SIG-M5 (cell line): ENCODE results near the gene MFSD2B.
"Not testable (repeated sequence)": the region's sequence is repeated elsewhere in the genome, so short reads cannot be mapped to it uniquely, and the experiment has no call there.

Experiments used
- DNase-seq: peaks from one replicate; lab custom pipeline; 2025; lab: John Stamatoyannopoulos, UW

MFSD2B gene

DNA sequence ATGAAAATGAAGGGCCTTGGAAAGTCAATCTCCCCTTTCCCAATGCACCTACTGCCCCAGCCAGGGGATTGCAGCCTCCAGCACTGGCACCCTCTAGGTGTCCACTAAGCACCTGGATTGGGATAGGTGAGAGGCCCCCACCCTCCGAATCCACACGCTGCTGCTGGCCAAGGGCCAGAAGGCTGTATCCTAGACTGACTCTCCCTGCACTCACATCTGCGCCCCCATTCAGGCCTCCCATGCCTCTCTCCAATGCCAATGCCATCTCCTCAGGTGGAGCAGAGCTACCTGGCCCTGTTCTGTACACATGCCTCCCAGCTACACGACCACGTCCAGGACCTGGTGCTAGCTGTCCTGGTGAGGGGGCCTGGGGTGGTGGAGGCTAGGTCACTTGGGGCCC lies 9.8 kb downstream of the MFSD2B start:
- no peak for DNase-seq

DNA sequence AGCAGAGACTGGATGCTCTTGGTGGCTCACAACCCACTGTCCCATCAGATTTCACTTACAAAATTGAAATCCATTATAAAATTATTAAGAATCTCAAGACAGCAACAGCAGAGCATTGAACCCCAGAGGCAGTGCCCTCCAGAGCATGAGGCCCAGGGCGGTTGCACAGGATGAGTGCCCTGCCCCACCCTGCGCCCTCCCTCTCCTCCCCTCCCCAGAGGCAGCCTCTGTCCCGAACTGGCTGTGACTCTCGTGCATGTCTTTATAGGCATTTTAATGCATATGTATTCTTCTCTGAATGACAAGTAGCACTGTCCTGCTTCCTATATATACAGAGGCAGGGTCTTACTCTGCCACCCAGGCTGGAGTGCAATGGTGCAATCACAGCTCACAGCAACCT lies 10.4 kb downstream of the MFSD2B start:
- DNase-seq: no peak

DNA sequence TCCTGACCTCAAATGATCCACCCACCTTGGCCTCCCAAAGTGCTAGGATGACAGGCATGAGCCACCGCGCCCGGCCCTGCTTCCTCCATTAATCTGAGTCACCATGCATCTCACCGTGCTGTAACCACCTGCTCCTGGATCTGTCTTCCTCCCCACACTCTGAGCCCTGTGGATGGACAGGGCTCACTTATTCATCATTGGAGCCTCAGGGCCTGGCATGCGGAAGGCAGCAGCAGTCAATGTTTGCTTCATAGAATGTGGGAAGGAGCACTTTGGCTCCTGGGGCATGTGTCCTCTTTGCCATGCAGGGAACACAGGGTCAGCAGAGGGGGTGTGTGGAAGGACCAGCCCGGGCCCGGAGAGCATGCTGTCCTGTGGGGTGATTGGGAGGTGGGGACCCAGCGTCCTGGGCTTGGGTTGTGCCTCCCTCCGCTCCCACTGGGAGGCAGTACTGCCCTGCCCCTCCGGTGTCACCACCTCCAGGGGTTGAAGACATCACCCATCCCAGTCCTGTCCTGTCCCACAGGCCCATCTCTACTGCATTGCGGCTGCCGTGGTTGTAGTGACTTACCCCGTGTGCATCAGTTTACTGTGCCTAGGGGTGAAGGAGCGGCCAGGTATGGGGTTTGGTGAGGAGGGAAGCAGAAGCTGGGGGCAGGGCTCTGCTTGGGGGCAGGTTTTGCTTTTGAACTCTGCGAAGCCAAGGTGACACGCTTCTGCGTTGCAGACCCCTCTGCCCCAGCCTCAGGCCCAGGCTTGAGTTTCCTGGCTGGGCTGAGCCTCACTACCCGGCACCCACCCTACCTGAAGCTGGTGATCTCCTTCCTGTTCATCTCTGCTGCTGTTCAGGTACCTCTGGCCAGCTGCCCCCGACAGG lies 11.5 kb downstream of the MFSD2B start:
- no peak for DNase-seq

DNA sequence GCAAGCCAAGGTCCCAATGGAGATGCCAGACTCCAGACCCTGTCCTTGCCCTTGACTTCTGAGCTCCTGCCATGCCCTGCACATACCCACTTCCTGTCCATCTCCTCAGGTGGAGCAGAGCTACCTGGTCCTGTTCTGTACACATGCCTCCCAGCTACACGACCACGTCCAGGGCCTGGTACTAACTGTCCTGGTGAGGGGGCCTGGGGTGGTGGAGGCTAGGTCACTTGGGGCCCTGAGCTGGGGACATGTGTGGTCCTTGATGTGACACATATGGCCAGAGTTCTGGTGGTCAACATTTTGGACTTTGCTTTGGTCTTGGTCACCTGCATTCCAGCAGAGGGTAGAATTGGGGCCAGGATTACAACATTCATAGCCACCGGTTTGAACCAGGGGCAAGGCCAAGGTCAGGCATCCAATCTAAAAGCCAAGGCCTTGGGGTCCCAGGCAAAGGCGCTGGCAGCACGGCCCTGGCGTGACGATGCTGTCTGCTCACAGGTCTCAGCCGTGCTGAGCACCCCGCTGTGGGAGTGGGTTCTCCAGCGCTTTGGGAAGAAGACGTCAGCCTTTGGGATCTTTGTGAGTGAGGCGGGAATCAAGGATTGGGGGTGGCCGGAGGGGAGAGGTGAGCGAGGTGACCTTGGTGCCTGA lies 12.6 kb downstream of the MFSD2B start:
- DNase-seq: no peak

DNA sequence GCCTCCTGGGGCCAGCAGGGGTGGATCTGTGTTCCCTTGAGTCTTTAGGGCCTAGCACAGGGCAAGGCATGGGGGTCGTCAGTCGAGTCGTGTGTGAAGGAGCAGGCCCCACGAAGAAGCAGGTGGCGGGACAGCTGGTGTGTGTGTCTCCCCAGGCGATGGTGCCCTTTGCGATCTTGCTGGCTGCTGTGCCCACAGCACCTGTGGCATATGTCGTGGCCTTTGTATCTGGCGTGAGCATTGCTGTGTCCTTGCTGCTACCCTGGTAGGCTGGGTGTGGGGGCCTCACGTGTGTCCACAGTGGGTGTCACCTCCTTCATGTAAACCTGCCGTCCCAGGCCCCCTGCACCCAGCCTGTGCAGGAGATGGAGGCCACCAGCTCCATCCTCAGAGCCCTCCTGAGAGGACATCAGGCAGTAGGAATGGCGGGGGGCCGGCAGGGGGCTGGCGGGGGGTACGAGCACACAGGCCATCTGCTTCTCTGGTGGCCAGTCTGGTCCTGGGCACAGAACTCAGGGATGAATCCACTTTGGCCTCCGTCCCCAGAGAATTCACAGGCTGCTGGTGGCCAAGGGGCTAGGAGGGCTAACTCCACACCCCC lies 13.2 kb downstream of the MFSD2B start:
- no peak for DNase-seq

DNA sequence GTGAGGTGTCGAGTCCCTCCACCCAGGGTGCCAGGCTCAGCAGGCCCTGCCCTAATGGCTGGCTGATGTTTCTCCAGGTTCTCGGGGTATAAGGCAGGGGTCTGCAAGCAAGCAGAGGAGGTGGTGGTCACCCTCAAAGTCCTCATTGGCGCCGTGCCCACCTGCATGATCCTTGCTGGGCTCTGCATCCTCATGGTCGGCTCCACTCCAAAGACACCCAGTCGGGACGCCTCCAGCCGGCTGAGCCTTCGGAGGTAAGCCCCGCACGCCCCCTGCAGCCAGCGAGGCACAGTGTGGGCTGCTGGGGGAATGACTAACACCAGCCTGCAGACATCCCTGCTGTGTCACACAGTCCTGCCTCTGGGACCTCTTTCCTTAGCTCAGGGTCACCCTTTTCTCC lies 14.1 kb downstream of the MFSD2B start:
- DNase-seq: no peak

DNA sequence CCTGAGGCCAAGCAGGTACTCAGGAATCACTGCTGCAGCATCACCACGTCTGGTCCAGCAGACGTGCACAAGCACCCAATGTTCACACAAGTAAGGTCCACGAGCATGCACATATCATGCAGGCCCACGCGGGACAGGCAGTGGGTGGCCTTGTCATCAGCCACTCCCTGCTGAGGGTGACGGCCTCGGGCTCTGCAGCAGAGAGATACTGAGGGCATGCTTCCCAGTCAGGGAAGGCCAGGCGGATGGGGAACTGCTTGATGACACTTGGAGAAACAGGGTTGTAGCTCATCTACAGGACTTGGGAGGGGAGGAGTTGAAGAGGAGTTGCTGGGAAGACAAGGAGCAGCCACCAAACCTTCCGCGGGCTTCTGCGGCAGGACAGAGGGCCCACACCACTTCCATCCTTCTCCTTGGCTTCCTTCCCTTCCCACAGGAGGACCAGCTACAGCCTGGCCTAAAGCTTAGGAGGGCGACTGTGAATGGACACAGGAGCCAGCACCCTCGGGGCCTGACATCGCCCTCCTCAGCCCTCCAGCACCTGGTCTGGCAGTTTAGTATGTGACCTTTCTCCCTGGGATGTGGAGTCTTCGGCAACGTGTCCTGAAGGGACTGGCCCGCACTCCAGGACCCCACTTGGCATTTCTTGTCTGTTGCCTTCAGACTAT lies 15.2 kb downstream of the MFSD2B start:
- DNase-seq: no peak

DNA sequence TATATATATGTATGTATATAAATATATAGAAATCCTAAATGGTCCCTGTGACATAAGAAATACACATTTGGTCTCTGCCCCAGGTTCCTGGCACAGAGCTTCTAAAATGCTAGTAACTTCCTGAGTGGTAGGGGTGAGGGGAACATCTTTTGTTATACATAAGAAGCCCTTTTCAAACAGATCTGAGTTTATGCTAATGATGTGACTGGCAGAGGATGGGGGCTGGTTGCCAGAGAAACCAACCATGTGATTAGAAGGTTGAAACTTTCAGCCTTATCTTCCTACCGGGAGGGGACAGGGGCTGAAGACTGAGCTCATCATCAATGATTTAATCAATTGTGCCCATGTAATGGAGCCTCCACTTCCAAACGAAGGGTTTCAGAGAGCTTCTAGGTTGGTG lies 16.3 kb downstream of the MFSD2B start:
- no peak for DNase-seq

DNA sequence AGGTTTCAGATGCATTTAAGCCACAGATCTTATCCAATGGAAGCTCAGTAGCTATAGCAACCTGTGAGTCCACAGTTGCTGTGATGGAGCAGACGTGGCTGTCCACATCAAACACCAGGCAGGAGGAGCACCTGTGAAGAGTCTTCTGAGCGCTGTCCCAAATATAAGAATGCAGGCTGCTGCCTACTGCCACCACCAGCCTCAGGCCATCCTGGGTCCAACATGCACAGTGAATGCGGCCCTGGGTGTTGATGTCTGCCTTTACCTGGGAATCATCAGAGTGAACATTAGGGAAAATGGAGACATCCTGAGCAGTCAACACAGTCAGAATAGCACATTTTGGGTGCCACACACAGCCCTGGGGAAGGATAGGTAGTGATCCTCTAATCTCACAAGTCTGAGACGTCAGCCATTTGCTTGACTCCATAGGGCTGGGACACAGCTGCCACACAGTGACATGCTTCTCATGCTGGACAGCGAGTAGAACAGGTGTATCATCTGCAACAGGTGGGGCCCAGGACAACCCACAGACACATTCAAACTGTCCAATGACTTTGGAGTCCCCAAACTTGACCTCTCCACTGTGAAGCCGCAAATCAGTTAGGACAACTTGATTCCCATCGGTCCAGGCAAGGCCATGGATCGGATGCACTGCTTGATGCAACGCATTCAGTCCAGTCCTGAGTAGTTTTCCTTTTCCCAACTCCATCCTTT lies 29.1 kb downstream of the MFSD2B start:
- no peak for DNase-seq

DNA sequence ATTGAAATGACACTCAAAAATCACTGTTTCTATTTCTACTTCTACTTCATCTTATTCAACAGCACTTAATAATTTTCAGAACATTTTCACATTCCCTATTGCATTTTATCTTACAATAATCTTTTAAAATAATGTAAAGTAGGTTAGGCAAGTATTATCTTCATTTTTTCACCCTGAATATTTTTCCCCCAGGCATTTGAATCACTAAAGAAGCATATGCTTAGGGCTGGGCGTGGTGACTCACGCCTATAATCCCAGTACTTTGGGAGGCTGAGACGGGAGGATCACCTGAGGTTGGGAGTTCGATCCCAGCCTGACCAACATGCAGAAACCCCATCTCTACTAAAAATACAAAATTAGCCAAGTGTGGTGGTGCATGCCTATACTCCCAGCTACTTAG lies 30.6 kb downstream of the MFSD2B start:
- DNase-seq: no peak

DNA sequence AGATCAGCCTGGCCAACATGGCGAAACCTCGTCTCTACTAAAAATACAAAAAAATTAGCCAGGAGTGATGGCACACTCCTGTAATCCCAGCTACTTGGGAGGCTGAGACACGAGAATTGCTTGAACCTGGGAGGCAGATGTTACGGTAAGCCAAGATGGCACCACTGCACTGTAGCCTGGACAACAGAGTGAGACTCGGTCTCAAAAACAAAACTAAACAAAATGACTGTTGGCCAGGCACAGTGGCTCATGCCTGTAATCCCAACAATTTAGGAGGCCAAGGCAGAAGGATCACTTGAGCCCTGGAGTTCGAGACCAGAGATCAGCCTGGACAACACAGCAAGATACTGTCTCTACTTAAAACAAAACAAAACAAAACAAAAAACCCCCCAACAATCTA lies 33.2 kb downstream of the MFSD2B start:
- not testable (repeated sequence) for DNase-seq

DNA sequence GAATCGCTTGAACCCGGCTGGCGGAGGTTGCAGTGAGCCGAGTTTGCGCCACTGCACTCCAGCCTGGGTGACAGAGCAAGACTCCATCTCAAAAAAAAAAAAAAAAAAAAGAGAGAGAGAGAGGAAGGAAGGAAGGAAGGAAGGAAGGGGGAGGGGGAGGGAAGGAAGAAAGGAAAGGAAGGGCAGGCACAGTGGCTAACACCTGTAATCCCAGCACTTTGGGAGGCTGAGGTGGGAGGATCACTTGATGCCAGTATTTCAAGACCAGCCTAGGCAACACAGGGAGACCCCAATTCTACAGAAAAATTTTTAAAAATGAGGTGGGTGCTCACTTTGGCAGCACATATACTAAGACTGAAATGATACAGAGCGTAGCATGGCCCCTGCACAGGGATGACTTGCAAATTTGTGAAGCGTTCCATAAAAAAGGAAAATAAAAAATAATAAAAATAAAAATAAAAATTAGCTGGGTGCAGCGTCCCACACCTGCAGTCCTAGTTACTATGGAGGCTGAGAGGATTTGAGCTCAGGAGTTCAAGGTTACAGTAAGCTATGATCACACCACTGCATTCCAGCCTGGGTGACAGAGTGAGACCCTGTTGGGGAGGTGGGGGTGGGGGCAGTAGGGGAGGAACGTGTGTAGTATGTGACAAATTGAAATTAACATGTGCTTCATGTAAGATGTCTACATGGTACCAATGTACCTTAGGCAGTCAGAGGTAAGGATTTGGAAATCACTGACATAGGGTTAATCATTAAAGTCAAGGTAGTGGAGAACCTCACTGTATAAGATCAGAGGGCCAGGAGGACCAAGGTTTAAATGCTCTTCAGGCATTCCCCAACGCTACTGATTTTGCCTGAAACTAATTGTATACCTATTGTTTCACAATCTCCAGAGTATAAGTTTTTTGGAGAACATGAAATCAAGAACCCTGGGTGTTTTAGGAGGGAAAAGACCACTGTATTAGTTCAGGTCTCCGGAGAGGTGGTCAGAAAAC lies 35.9 kb downstream of the MFSD2B start:
- DNase-seq: no peak

DNA sequence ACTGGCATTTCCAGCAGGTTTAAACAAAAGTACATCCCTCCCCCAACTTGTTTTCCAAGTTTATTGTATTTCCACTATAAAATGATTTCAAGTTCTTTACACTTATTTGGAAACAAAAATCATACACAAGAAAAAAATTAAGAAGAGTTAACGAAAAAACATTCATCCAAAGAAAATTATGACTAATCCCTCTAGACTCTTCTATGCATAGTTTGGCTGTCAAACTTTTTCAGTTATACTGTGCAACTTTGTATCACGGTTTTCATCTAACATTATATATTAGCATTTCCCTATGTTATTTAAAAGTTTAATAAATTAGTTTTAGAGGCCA lies 36.7 kb downstream of the MFSD2B start:
- DNase-seq: no peak

DNA sequence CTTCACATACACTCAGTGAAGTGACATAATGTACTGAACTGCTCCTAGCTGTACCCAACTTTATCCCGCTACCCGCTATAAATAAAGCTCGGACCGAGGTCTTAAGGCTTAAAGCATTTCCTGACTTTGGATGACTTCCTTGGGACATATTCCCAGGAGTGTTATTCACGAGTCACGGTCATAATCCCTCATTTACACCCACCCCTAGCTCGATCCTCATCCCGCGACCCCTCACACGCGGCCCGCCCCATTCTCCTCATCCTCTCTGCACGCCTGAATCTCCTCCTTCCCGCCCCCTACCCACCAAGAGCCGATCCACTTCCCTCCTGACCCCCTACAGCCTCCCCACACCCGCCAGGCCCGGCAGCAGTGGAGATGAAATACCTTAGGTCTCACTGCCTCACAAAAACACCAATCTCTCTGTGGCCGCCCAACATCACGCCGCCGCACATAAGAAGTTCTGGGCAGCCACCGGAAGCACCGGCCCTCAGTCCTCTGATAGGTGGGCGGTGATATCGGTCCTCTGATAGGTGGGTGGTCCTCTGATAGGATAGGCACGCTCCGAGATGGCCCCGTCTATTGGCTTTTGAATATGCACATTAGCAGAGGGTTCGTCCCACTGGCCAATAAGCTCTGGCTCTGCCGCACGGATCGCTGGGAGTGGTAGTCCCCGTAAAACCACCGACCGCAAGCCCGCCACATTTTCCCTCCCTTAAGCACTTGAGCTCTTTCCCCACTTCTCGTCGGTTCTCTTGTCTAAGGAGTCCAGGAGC lies 37.2 kb downstream of the MFSD2B start, which contains the start of gene WDCP:
Gene WDCP, minus strand, starts transcription at position 462 of the 773 bp plus-strand sequence. CDS start 7,897 bp downstream, outside the sequence.
- DNase-seq: peak; percentile 100

DNA sequence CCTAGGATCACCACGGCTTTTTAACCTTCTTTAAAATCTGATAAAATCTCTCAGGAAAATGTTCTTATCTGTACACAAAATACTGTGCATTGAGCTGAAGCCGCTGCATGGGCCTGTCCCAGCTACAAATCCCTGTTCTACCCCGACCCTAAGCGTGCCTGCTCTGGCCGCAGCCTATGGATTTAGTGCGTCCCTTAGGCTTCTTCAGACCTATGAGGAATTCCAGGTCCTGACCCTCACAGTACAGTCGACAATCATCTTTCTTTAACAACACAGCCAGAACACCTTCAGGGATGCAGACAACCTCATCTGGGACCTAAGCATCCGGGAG lies 37.8 kb downstream of the MFSD2B start:
- DNase-seq: no peak

DNA sequence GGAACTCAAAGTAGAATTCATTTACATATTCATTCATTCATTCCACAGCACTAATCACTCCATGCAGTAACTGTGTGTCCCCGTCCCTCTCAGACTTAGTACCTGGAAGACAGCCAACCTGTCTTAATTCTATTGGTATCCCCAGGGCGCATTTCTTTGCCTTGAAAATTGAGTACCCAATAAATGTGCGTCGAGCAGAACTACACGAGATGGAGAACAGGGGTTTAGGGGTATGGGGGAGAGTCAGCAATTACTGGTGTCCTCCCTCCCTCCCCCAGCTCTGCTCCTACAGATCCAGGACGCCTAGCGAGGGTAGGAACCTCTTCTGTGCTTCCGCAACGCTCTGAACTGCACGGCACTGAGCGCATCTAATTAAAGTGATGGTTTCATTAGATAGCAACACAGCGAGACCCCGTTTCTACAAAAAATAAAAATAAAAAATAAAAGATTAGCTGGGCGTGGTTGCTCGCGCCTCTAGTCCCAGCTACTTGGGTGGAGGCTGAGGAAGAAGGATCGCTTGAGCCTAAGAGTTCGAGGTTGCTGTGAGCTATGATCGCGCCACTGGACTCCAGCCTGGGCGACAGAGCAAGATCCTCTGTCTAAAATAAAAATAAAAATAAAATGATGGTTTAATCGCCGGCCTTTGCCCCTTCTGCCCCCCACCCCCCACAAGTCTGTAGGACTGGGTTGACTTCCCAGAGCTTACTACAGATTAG lies 39.0 kb downstream of the MFSD2B start:
- no peak for DNase-seq

DNA sequence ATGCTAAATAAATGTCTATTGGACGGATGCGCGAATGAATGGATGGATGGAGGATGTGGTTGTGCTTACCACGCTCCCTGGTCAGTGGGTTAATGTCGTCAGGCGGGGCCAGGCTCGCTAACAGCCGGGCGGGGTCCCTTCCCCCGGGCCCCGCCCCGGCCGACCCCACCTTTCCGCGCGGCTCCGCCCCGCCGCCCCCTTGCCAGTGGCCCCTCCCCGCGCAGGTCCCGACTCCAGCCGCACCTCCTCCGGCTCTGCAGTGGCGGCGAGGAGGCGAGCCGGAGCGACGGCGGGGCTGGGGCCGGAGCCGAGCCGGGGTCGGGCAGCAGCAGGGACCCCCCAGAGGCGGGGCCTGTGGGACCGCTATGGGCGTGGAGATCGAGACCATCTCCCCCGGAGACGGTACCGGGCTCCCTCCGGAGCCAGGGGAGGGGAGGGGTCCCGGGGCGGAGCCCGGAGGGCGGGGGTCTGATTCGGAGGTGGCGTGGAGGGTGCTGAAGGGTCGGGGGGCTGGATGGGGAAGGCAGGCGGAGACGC lies 39.7 kb downstream of the MFSD2B start, which contains the start of gene FKBP1B:
Gene FKBP1B, plus strand, starts transcription at position 257 of the 537 bp plus-strand sequence. Its CDS starts 109 bp downstream, at position 366.
- no peak for DNase-seq

DNA sequence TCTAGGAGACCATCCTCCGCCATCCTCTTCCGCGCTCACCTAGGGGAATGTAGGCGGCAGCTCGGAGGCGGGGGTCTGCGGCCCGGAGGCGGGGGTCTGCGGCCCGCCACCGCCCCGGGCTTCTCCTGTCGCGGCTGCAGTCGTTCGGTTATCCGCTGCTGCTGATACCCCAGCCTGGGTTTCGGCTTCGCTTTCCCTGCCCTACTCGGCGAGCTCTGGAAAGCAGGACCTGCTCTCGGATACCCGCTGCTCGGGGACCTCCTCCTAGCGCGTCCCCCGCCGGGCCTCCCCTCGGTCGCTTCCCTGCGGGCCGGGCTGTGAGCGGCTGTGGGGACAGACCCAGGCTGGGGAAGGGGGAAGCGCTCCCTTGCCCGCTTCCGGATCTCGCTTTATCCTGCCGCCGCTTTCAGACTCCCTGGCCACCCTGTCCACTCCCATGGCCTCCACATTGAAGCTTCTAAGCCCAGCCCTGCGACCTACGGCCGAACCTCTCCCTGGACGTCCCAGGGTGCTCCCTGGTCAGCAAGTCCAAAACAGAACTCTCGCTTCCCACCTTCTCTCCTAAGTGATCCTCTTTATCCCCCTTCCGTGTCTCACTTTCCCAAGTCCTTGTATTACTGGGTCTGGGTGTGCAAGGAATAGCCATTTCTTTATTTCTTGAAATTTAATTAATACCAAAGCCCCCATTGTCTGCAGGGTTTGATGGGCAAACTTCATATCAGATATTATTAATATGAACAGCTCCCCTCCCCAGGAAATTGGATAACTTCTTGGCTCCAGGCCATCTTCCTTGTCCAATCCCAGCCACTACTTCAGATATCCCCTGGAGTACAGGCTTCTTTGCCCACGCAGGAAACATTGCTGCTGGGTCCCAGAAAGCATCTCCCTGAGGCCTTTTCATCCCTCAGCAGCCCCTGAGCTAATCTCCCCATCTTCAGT lies 40.4 kb downstream of the MFSD2B start:
- DNase-seq: no peak
